Measurements from ENCODE around the gene CLIC3.
A peak's percentile ranks its signal among the peaks of the same experiment; 100 is the strongest.

The CLIC3 gene

DNA sequence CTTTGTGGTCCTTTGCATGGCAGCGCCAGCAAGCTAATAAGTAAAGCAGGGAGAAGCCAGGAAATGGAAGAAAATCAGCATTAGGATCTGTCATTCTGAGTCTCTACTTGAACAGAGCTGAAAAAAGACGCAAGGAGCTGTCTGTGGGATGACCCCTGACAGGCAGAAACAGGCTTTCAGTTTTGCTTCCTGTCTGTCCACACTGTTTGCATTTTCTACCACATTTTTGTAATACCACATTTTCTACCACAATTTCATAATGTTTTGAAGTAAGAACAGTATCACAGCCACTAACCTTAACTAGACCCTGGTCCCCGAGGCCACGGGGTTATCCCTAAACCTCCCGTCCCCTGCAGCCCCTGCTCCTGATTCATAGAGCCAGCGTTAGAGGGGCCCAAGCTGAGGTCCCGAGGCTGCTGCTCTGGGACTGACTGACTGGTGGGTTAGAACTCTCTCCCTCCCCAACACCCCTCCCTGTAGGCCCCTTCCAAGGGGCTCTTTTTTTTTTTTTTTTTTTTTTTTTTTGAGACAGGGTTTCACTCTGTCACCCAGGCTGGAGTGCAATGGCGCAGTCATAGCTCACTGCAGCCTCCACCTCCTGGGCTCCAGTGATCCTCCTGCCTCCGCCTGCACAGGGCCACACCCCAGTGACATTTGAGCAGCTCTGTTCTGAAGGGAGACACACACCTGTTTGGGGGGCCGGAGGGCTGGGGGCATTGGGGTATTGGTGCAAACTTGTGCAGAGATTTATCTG, 4.0 kb upstream of the CLIC3 start:
- peak; percentile 54 for DNase-seq (ENCODE audit: low spot score)

DNA sequence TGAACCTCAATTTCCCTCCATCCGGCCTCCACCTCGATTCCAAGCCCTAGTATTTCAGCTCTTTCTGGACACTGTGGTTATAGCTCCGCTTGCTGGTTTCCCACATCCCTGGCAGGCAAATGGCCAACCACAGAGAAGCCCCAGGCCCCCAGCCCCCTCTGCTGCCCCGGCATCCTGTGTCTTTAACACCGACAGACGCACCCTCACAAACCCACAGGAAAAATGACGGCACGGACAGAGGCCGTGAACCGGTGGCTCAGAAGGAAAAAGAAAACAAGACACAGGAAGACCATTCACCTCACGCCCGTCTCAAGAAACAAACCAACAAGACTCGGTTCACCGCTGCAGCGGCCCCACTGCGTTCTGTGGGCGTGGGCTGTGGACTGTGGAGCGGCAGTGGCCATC, 1.5 kb upstream of the CLIC3 start:
- DNase-seq (ENCODE audit: low spot score), result no peak

- DNase-seq (ENCODE audit: low spot score), result no peak
These were observed 1.0 kb upstream of the CLIC3 start for GRCh38 chr9:136997371-136997770.

GRCh38 chr9:136995772-136996311, 526 bp downstream of the CLIC3 start:
- no peak for DNase-seq (ENCODE audit: low spot score)

GRCh38 chr9:136995362-136995761, 1.0 kb downstream of the CLIC3 start:
- DNase-seq (ENCODE audit: low spot score), result no peak

GRCh38 chr9:136994888-136995230, 1.5 kb downstream of the CLIC3 start:
- no peak for DNase-seq (ENCODE audit: low spot score)

GRCh38 chr9:136994180-136994887, 2.0 kb downstream of the CLIC3 start:
- DNase-seq (ENCODE audit: low spot score), result no peak

GRCh38 chr9:136992819-136993369, 3.5 kb downstream of the CLIC3 start:
- DNase-seq (ENCODE audit: low spot score), result no peak

DNA sequence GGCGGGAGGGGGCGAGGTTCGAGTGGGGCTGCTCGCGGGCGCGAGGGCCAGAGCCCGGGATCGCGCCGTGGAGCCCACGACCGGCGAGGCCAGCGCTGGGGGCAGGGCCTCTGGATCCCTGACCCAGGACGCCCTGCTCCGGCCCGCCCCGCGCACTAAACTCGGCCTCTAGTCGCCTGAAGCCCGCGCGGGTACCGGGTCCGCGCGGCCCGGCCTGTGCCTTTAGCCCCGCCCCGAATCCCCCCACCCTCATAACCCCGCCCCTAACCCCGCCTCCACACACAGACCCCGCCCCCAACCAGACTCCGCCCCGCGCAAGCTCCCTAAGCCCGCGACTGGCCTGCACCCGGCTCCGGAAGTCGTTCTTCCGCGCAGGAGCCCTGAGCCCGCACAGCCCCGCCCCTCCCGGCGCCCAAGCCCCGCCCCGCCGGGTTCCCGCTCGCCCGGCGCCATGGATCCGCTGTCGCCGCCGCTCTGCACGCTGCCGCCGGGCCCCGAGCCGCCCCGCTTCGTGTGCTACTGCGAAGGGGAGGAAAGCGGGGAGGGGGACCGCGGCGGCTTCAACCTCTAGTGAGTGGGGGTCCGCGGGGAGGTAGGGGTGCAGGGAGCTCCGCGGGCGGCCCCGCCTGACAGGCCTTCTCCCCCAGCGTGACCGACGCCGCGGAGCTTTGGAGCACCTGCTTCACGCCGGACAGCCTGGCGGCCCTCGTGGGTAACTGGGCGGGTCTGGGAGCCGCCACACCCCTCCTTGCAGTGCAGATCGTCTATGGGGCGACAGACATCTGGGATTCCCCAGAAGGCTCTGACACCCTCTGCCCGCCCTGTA, 4.2 kb downstream of the CLIC3 start, which contains the start of gene PAXX:
PAXX (plus strand) TSS at position 430 of the 826 bp plus-strand sequence; CDS start at position 452, 22 bp downstream.
- peak; percentile 98 for DNase-seq (ENCODE audit: low spot score)

GRCh38 chr9:136990242-136990911, 6.0 kb downstream of the CLIC3 start:
- no peak for DNase-seq (ENCODE audit: low spot score)

- DNase-seq (ENCODE audit: low spot score), result no peak
These were observed 7.5 kb downstream of the CLIC3 start for GRCh38 chr9:136988872-136989271.

- no peak for DNase-seq (ENCODE audit: low spot score)
These were observed 10.5 kb downstream of the CLIC3 start for GRCh38 chr9:136985853-136986252.

DNA sequence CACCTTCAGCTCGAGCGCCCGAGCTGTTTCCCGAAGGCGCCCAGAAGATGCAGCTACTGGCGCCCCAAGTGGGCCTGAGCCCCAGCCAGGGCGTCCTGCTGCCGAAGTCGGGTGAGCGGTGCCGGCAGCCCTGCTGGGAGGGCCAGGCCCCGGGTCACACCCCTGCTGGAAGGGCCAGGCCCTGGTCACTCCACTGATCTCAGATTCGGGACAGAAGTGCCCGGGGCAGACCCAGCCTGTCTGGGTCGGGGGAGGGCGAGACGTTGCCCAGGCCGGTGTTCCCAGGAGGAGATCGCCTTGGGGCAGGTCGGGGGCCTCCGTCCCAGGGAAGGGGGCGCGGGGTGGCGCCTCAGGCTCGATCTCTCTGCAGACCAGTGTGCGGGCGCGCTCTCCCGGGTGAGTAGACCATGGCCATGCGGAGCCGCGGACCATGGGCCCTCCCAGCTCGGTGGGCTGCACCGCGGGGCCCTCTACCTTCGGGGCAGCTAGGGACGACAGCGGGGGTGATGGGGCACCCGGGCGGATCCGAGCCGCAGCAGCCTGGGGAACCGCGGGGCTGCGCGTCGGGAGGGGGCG, 11.3 kb downstream of the CLIC3 start:
- DNase-seq (ENCODE audit: low spot score), result no peak

GRCh38 chr9:136984464-136985026, 11.8 kb downstream of the CLIC3 start:
- no peak for DNase-seq (ENCODE audit: low spot score)

- no peak for DNase-seq (ENCODE audit: low spot score)
These were observed 12.6 kb downstream of the CLIC3 start for GRCh38 chr9:136983656-136984314.

- DNase-seq (ENCODE audit: low spot score), result no peak
These were observed 13.2 kb downstream of the CLIC3 start for GRCh38 chr9:136983167-136983566.

DNA sequence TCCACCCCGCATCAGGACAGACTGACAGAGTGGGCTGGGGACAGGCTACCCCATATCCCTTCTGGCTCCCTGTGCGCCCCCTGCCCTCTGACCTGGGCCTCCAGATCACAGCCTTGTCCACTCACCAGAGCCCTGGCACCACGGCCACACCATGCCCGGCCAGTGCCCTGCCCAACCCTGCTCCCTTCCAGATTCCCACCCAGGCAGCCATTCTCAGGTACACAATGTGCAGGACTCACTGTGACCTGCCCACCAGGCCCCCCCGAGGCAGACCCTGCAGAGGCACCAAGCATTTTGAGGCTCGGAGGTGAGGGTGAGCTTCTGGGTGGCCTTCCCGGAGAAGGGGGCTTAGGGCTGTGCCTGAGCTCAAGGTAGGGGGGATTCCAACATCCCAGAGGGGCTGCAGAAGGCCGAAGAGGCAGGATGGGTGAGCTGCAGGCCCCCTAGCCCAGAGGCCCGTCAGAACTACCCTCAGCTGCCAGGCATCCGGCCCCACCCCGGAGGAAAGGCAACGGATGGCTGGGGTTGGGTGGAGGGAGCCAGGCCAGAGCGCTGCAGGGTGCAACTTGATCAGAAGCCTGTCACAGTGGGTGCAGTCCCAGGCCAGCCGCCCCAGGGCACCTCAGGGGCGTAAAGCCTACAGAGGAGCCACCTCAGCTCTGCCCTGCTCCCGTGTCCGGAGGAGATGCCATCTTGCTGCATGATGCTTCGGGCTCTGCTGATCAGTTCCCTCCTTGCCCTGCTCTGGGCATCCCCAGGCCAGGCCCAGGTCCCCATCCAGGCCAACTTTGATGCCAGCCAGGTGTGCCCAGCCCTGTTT, 13.9 kb downstream of the CLIC3 start, which contains the start of gene LCNL1:
LCNL1 (plus strand) TSS at position 762 of the 820 bp plus-strand sequence. CDS start 594 bp downstream, outside the sequence.
- no peak for DNase-seq (ENCODE audit: low spot score)

DNA sequence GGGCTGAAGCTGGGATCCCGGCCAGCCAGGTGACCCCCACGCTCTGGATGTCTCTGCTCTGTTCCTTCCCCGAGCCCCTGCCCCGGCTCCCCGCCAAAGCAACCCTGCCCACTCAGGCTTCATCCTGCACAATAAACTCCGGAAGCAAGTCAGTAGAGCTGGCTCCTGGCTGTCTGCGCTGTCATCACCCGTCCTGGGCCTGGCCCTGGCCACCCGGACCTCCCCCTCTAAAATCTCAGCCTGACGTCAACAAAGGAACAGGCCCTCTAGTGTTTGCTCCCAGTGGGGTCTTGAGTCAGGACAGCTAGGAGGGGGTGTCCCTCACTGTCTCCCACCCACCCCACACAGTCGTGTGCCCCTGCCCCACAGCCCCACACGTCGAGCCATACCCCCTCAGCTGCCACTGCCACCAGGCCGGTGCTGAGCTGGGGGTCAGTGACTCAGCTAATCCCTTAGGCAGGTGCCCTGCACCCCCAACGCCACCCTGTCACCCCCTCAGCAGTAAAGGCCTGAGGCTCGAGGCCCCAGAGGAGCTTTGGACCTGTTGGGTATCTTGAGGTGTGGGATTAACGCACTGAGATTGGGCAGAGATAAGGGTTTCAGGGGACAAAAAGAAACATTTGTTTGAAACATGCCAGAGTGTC, 14.7 kb downstream of the CLIC3 start:
- no peak for DNase-seq (ENCODE audit: low spot score)

Measured in germinal center (tissue), 1 donor.